Dermis blood vessel endothelial cell (primary cell): ENCODE results near the gene ATP8B3. TPM values are rescaled to one million over a fixed set of nuclear protein-coding genes. Genes with fewer than 3 reads are reported as not detected.
A peak's percentile ranks its signal among the peaks of the same experiment; 100 is the strongest.
"Not testable (repeated sequence)": the region's sequence is repeated elsewhere in the genome, so short reads cannot be mapped to it uniquely, and the experiment has no call there.

ENCODE experiments used
- DNase-seq: peaks from one replicate; pipeline ENCODE4 v3.0.0; 2010
- total RNA-seq: library from RNA; depleted of rRNA; stranded (reverse); fragments of >200 nt; gene quantifications from 2 replicates; pipeline ENCODE4 v1.2.3, GENCODE V29; 2014

The ATP8B3 gene
- total RNA-seq, 1 donor from 2014 or later = 0.85 TPM

GRCh38 chr19:1766800-1767352 is 45.2 kb downstream of the ATP8B3 start:
- no peak for DNase-seq

DNA sequence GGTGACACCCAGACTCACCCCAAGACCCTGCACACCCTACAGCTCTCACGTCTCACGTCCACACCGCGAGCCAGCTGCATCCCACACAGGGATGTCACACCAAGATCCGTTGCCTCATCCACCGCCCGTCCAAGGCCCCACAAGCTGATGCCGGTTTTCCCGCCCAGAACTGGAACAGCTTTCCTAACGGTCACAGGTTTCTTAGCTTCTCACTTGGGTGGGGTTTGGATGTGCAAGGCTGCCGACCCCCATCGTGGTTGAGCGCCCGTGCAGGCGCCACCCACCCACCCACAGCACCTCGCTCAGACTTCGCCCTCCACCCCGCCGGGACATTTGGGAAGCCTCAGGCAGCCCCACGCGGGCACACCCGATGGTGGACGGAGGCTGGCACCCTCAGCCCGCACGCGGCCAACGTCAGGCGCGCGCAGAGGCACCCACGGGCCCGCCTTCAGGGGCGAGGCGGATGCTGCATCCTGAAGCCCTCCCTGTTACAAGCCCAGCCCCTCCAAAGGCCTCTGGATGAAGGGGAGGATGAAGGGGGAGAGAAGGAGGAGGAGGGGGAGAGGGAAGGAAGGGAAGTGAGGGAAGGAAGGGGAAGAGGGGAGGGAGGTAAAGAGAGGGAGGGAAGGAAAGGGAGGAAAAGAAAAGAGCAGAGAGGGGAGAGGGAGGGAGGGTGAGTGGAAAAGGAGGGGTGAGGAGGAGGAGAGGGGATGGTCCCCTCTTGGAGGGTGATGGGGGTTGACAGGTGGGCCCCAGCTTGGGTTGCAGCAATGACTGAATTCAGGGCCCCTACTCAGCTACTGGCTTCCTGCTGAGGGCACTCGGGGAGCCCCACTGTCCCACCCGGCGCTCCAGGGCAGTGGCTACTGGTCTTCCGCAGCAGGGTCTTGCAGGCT is 45.9 kb downstream of the ATP8B3 start:
- no peak for DNase-seq

DNA sequence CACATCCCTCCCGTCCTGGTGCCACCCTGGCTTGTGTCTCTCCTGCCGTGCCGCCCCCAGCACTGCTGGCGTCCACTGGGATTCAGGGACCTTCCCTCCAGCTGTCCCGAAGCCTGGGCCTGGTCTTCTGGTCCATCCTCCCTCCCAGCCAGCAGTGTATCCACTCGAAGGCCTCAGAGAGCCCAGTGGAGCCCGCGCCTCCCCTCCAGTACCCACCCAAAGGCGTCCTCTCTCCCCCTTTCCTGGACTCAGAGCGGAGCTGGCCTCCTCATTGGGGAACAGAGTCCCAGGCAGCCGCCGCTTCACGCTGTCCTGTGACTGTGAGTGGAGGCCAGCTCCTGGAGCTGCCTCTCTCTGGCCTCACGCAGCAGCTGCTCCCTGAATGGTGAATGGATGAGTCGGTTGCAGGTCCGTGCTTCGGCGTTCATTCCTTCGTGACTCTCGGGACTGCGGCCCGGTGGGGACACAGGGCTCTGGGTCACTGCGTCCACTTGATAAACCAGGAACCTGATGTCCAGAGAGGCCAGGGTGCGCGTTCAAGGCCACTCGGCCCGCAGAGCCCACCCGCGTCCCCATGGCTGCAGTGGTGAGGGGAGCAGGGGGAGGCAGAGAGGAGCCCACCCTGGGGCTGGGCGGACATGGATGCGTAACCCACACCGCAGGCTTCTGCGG is 46.7 kb downstream of the ATP8B3 start:
- no peak for DNase-seq

DNA sequence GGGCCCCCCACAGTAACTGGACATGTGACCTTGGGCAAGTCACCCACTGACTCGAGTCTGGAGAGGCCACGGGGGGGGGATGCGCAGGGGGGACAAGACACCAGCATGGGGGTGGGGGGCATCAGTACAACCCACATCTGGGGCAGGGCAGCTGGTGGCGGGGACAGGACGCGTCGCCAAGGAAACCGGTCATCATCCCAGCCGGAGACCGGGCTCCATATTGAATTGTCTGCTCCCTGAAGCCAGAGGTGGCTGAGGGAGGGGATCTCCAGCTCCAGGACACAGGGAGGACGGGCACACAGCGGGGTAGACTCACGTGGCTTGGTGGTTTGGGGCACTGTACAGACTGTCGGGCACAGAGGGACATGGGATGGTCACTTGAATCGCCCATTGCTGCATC is 47.3 kb downstream of the ATP8B3 start:
- DNase-seq = no peak

- DNase-seq = no peak
Observed at GRCh38 chr19:1763648-1764639, 48.1 kb downstream of the ATP8B3 start.

- no peak for DNase-seq
Observed at GRCh38 chr19:1762243-1763117, 49.6 kb downstream of the ATP8B3 start.

GRCh38 chr19:1761528-1762242 is 50.4 kb downstream of the ATP8B3 start:
- no peak for DNase-seq

DNA sequence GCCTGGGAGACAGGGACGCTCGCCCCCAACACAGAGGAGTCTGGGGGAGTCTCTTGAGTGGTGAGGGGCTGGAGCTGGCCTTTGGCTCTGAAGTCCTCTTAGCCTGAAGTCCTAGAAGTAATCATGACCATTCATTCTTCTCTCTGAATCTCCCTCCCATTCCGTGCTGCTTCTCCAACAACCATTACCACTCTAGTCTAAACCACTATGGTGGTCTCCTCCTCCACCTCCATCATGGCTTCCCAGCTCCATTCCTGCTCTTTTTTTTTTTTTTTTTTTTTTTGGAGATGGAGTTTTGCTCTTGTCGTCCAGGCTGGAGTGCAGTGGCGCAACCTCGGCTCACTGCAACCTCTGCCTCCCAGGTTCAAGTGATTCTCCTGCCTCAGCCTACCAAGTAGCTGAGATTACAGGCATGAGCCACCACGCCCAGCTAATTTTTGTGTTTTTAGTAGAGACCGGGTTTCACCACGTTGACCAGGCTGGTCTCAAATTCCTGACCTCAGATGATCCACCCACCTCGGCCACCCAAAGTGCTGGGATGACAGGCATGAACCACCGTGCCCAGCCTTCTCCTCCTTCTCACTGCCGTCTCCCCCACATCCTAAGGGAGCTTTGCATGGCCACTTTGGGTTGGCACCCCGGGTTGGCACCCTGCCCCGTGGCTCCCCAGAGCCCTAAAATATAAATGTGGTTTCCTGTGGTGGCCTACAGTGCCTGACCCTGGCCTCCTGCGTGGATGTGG is 51.1 kb downstream of the ATP8B3 start:
- not testable (repeated sequence) for DNase-seq

DNA sequence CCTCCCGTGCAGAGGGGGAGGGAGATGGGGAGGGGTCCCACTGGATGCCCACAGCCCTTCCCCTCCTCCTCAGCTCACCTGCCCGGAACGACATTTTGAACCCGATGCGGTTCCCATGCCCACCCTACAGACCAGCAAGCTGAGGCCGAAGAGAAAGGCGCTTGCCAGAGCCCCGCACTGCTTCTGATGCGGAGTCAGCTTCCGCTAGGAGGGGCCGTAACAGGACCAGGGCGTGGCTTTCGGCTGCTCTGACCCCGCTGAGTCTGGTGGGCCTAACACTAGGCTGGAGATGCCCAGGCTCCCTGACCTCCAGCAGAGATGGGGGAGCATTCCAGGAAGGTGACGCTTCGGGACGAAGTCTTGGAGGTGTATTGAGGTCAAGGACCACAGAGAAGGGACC is 52.1 kb downstream of the ATP8B3 start:
- no peak for DNase-seq

- DNase-seq = no peak
Observed at GRCh38 chr19:1758959-1759903, 52.8 kb downstream of the ATP8B3 start.

DNA sequence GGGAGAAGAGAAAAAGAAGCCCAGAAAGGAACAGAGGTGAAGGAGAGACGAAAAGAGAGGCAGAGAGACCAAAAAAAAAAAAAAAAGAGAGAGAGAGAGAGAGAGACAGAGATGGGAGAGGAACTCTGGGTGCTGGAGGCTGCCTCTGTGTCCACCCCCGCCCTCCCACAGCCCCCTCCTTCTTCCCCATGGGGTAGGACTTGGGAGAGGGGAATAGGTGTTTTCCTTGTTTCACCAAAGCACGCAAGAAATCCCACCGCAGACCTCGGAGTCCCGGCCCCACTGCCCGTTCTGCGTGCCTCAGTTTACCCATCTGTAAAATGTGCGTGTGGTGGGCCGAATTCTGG is 53.9 kb downstream of the ATP8B3 start:
- DNase-seq = no peak

GRCh38 chr19:1757468-1758230 is 54.4 kb downstream of the ATP8B3 start:
- no peak for DNase-seq

DNA sequence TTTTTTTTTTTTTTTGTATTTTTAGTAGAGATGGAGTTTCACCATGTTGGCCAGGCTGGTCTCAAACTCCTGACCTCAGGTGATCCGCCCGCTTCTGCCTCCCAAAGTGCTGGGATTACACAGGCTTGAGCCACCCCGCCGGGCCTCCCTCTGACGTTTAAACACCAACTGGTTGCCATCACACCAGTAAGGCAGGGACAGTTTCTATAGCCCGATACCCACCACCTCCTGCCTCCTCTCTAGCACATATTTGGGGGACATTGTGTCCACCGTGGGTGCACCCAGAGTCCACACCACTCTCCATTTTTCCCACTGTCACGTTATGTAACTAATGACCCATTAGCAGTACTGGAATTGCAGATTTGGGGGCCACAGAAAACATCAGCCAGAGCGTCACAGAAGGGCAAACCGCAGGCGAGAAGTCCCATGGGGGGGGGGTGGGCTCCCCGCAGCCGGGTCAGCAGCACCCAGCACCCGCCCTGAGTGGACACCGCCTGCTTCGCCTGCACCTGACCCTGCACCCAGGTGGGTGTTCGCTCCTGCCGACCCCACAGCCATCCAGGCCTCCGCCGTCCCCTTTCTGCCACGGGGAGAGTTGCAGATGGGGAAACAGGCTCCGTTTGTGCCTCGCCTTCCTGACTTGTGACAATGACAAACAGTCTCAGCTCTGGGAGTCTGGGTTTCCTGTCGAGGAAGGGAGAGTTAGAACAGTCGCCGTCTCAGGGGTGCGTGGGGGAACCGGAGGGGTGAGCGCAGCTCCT is 55.2 kb downstream of the ATP8B3 start:
- no peak for DNase-seq

DNA sequence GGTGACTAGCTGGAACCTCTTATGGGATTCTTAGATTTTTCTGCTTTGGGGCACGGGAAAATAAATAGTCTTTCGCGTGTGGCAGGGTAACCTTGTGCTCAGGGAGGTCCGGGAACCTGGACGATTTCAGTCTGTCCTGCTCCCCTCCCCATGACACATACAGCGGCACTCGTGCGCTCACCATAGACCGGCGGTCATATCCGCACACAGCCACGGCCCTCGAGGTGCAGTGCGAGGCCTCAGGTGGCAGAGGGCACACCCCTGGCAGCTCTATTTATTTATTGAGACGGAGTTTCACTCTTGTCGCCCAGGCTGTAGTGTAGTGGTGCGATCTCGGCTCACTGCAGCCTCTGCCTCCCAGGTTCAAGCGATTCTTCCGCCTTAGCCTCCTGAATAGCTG is 55.8 kb downstream of the ATP8B3 start:
- DNase-seq = no peak

DNA sequence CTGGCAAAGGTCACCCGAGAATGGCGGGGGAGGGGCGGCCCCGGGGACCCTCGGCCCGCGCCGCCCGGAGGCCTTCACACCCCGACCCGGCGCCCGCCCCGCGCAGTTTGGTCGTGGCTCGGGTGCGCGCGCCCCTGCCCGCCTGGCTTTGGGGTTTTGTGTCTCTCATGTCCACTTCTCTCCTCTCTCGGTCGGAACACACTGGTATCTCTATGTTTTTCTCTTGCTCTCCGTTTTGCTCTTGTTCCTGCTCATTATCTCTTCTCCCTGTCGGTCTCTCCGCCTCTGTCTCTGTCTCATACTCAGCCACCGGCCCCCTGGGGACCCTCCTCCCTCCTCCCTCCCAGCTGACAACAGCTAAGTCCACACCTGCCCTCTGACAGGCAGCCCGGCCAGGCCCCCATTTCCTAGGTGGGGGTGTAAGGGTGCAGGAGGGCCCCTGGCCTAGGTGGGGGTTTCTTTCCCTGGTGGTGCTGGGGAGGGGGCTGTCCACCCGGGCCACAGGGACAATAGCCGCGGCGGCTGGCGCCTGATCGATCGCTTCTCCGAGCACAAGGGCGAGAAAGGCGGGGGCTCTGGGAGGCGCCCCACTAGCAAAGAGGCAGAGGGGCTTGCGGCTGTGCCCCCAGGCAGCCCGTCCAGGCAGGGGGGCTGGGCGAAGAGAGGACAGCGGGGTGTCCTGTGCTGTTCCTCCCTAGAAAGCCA is 56.5 kb downstream of the ATP8B3 start:
- DNase-seq = no peak

- DNase-seq = peak; percentile 15
Observed at GRCh38 chr19:1754636-1755466, 57.2 kb downstream of the ATP8B3 start.
